B cell (primary cell): ENCODE measurements around the gene DPH6. TPM values are rescaled to one million over a fixed set of nuclear protein-coding genes. Genes with fewer than 3 reads are reported as not detected.

Experiments
- ATAC-seq: fragments of 200-7000 bp; cut with Tn5 transposase; one replicate; pipeline ENCODE4 v1.10.0; 2021; ENCODE audit warnings: low read depth, mild to moderate bottlenecking, moderate number of reproducible peaks, moderate library complexity
- CTCF ChIA-PET: fragments of 350-600 bp; sonication (Branson Sonifier 250); formaldehyde crosslinking; loops from one replicate; lab custom pipeline; 2021; ENCODE audit warnings: antibody characterized with exemption, inconsistent platforms; lab: Charles Lee
- POLR2A ChIA-PET: fragments of 350-600 bp; sonication (Branson Sonifier 250); formaldehyde crosslinking; loops from one replicate; lab custom pipeline; 2021; ENCODE audit warnings: antibody characterized with exemption; lab: Charles Lee
- DNase-seq: peaks from one replicate; pipeline ENCODE4 v3.0.0; 2013
- H2AFZ ChIP-seq: 2 replicates; pipeline ENCODE4 v1.6.1; 2012; ENCODE audit warnings: mild to moderate bottlenecking, low read depth, low read length; ENCODE audit not compliant: insufficient read depth, poor library complexity, severe bottlenecking
- H3K27ac ChIP-seq, 2 donors: 1 replicate in 1 of 2; 2 replicates in 1 of 2; pipeline ENCODE4 v1.5.1; 2012 to 2013; ENCODE audit warnings: low read length in 2 of 2, mild to moderate bottlenecking in 2 of 2, moderate library complexity in 1 of 2
- H3K27me3 ChIP-seq, 4 experiments: fragments of 200-600 bp in 1 of 4; sonication (generic) in 1 of 4; replicated peaks in 1 of 4; 1 replicate in 2 of 4; 2 replicates in 2 of 4; pipeline versions ENCODE4 v1.6.1 to v1.7.0; 2013 to 2016; ENCODE audit warnings: low read length in 3 of 4, mild to moderate bottlenecking in 2 of 4, mixed read lengths in 1 of 4, moderate library complexity in 1 of 4; ENCODE audit not compliant: insufficient read depth in 4 of 4, control insufficient read depth in 3 of 4; ENCODE audit errors: control extremely low read depth in 1 of 4
- H3K36me3 ChIP-seq, 2 experiments: replicated peaks in 1 of 2; 1 replicate in 1 of 2; 2 replicates in 1 of 2; pipeline versions ENCODE4 v1.6.1 to v1.7.1; 2013; ENCODE audit warnings: low read length in 1 of 2; ENCODE audit not compliant: insufficient read depth in 2 of 2, control insufficient read depth in 1 of 2; ENCODE audit errors: control extremely low read depth in 1 of 2, extremely low read depth in 1 of 2
- H3K4me1 ChIP-seq, 2 donors: fragments of 200-600 bp in 1 of 2; sonication (generic) in 1 of 2; 1 replicate in 1 of 2; 2 replicates in 1 of 2; pipeline versions ENCODE4 v1.5.1 to v1.6.1; 2013 to 2017; ENCODE audit warnings: low read length in 2 of 2; ENCODE audit not compliant: control insufficient read depth in 2 of 2, insufficient read depth in 2 of 2
- H3K4me2 ChIP-seq: replicated peaks from 2 replicates; pipeline ENCODE3; 2012; ENCODE audit warnings: mild to moderate bottlenecking, low read depth, low read length; ENCODE audit not compliant: poor library complexity, severe bottlenecking
- H3K4me3 ChIP-seq, 5 experiments: fragments of 200-600 bp in 1 of 5; sonication (generic) in 1 of 5; 1 replicate in 3 of 5; 2 replicates in 2 of 5; pipeline versions ENCODE4 v1.5.1 to v1.7.0; 2011 to 2016; ENCODE audit warnings: low read length in 4 of 5, mild to moderate bottlenecking in 4 of 5, low read depth in 2 of 5, control low read depth in 1 of 5, moderate library complexity in 1 of 5; ENCODE audit not compliant: insufficient read depth in 1 of 5; ENCODE audit errors: control extremely low read depth in 1 of 5, extremely low read depth in 1 of 5
- H3K79me2 ChIP-seq: fragments of 200-600 bp; sonication (generic); one replicate; pipeline ENCODE4 v1.6.0; 2016; ENCODE audit warnings: low read length; ENCODE audit not compliant: control insufficient read depth, insufficient read depth
- H3K9ac ChIP-seq: fragments of 200-600 bp; sonication (generic); 2 replicates; pipeline ENCODE4 v1.6.1; 2017; ENCODE audit warnings: mild to moderate bottlenecking, low read length, moderate library complexity
- H3K9me3 ChIP-seq, 3 donors: one replicate each; pipeline versions ENCODE4 v1.6.1 to v1.7.1; 2013; ENCODE audit warnings: low read length in 2 of 3; ENCODE audit not compliant: control insufficient read depth in 2 of 3, insufficient read depth in 1 of 3; ENCODE audit errors: control extremely low read depth in 1 of 3
- H4K20me1 ChIP-seq: 2 replicates; pipeline ENCODE4 v1.6.0; 2012; ENCODE audit warnings: mild to moderate bottlenecking, low read length; ENCODE audit not compliant: insufficient read depth, control insufficient read depth, poor library complexity, severe bottlenecking
- H3K27ac Mint-ChIP-seq: one replicate; pipeline ENCODE4 v1.8.0; 2021; ENCODE audit warnings: mixed read lengths
- H3K27me3 Mint-ChIP-seq: one replicate; pipeline ENCODE4 v1.8.0; 2021; ENCODE audit warnings: mixed read lengths
- H3K4me1 Mint-ChIP-seq: one replicate; pipeline ENCODE4 v1.8.0; 2021; ENCODE audit warnings: mixed read lengths
- H3K4me3 Mint-ChIP-seq: one replicate; pipeline ENCODE4 v1.8.0; 2021; ENCODE audit warnings: mixed read lengths
- H3K9me3 Mint-ChIP-seq: one replicate; pipeline ENCODE4 v1.8.0; 2022; ENCODE audit warnings: mixed read lengths; ENCODE audit not compliant: insufficient read depth
- EZH2 ChIP-seq: IDR thresholded peaks from 2 replicates; pipeline ENCODE4 v1.6.1; 2012; ENCODE audit warnings: borderline replicate concordance, low read depth, mild to moderate bottlenecking, moderate library complexity, low read length; ENCODE audit not compliant: insufficient read depth, poor library complexity, severe bottlenecking
- WGBS: methylation state at CpG from one replicate; pipeline ENCODE4 v1.1.5; 2013; ENCODE audit warnings: missing lambda C conversion rate; ENCODE audit not compliant: insufficient coverage; 5-methylcytosine and 5-hydroxymethylcytosine counted together
- intact Hi-C: fragments of 100-400 bp; cut with micrococcal nuclease; formaldehyde crosslinking; loops from one replicate; pipeline ENCODE4 v1.10.0; 2022
- polyA plus RNA-seq: library from polyadenylated mRNA; depleted of rRNA; stranded (reverse); fragments of >200 nt; gene quantifications from 2 replicates; pipeline ENCODE4 v1.2.3, GENCODE V29; 2012
- total RNA-seq, 2 donors: library from RNA; stranded (reverse); fragments of 120-200 nt in 1 of 2; gene quantifications; 1 replicate in 1 of 2; 2 replicates in 1 of 2; pipeline versions ENCODE4 v1.2.3 to v1.2.4, GENCODE V29; 2013 to 2022
- TF ChIP-seq, protein P1 (sequence below): fragments of 200-600 bp; IDR thresholded peaks from one replicate; pipeline ENCODE4 v1.8.0; 2022; ENCODE audit warnings: antibody characterized with exemption, mild to moderate bottlenecking

The DPH6 gene
- total and polyA plus RNA-seq, 2 donors (not counting 1 experiment from before 2014, with no cell fraction given), result 5.4 to 13.3 TPM

DNA sequence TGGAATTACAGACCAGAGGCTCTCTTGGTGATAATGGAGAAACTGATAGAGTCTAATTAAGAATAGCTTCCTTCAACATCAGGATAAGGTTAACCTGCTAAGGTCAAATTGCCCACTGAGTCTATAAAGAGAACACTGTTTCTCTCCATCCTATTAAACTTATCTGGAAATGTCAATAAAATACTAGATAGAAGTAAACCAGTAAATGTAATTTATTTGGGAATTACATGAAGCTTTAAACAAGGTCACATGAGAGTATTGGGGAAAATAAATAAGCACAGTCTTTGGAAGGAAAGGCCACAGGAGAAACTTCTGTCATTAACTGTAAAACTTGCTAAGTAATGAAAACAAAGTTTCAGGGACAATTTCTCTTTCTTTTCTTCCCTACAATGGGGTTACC lies 118.5 kb downstream of the DPH6 start:
- Histone ChIP-seq H2AFZ (no peak overlapping the region), H3K4me2 (no peak overlapping the region), H3K4me3 (no peak overlapping the region), H3K36me3 (no peaks in the 10 kb centered on the region), H3K27ac (no peak overlapping the region), H3K9ac (no peak overlapping the region), H3K4me1 (no peaks in the 10 kb centered on the region), H3K9me3 (peaks cover 0 to 3% (median 1%) of the 10 kb centered on the region in 3 donors), H3K27me3 (no peaks in the 10 kb centered on the region), H4K20me1 (no peaks in the 10 kb centered on the region), H3K79me2 (no peaks in the 10 kb centered on the region)
- intact Hi-C loops, result no loop called here
- DNase-seq, result no peak
- Mint-ChIP-seq H3K4me1 (no peaks in the 10 kb centered on the region), H3K9me3 (peaks cover 3% of the 10 kb centered on the region), H3K27me3 (no peaks in the 10 kb centered on the region), H3K27ac (no peak overlapping the region), H3K4me3 (no peak overlapping the region)
- ChIA-PET CTCF (interaction anchor here (1.6 kb wide), 1 partner anchor 17 kb away, joined by 8 read pairs; no protein-coding TSS in a partner anchor), POLR2A (no interaction called here)
- TF ChIP-seq, protein P1, sequence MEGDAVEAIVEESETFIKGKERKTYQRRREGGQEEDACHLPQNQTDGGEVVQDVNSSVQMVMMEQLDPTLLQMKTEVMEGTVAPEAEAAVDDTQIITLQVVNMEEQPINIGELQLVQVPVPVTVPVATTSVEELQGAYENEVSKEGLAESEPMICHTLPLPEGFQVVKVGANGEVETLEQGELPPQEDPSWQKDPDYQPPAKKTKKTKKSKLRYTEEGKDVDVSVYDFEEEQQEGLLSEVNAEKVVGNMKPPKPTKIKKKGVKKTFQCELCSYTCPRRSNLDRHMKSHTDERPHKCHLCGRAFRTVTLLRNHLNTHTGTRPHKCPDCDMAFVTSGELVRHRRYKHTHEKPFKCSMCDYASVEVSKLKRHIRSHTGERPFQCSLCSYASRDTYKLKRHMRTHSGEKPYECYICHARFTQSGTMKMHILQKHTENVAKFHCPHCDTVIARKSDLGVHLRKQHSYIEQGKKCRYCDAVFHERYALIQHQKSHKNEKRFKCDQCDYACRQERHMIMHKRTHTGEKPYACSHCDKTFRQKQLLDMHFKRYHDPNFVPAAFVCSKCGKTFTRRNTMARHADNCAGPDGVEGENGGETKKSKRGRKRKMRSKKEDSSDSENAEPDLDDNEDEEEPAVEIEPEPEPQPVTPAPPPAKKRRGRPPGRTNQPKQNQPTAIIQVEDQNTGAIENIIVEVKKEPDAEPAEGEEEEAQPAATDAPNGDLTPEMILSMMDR, result no peak
- no peak for ATAC-seq

GRCh38 chr15:35427091-35427490 lies 118.9 kb downstream of the DPH6 start:
- Mint-ChIP-seq H3K4me1 (no peaks in the 10 kb centered on the region), H3K9me3 (peaks cover 3% of the 10 kb centered on the region), H3K4me3 (no peak overlapping the region), H3K27ac (no peak overlapping the region), H3K27me3 (no peaks in the 10 kb centered on the region)
- H3K36me3 ChIP-seq, result no peaks in the 10 kb centered on the region
- DNase-seq, result no peak
- H3K27ac ChIP-seq, result no peak overlapping the region
- H3K27me3 ChIP-seq, result no peaks in the 10 kb centered on the region
- no peaks in the 10 kb centered on the region for H3K79me2 ChIP-seq
- TF ChIP-seq EZH2, result no peak
- no peaks in the 10 kb centered on the region for H3K4me1 ChIP-seq
- intact Hi-C loops, result no loop called here
- WGBS, result no CpG with 5 or more reads among the region's 3 CpGs
- no peak overlapping the region for H3K9ac ChIP-seq
- no peaks in the 10 kb centered on the region for H4K20me1 ChIP-seq
- H3K4me2 ChIP-seq, result no peak overlapping the region
- no peak overlapping the region for H2AFZ ChIP-seq
- CTCF ChIA-PET, result no interaction called here
- no peak overlapping the region for H3K4me3 ChIP-seq
- H3K9me3 ChIP-seq, result peaks cover 0 to 3% (median 1%) of the 10 kb centered on the region in 3 donors
- POLR2A ChIA-PET, result no interaction called here
- no peak for ATAC-seq
